GM12878 (cell line): ENCODE results near the gene SPAST. TPM values are rescaled to one million over a fixed set of nuclear protein-coding genes. Genes with fewer than 3 reads are reported as not detected.

Source experiments
- ATAC-seq: fragments of 200-7000 bp; cut with Tn5 transposase; 3 replicates; pipeline ENCODE4 v1.9.1; 2020; ENCODE audit warnings: mild to moderate bottlenecking, moderate library complexity
- BruUV-seq: library from RNA; stranded (reverse); fragments of 400-500 nt; replicated peaks from 2 replicates; lab custom pipeline; 2021; lab: Mats Ljungman, UMichigan
- CTCF ChIA-PET: fragments of 300-600 bp; sonication (Branson Sonifier 250); formaldehyde crosslinking; extraction: SDS; loops from one replicate; lab custom pipeline; 2021; ENCODE audit warnings: inconsistent platforms; lab: Yijun Ruan, JAX
- POLR2A ChIA-PET: fragments of 350-600 bp; formaldehyde crosslinking; extraction: SDS; loops from one replicate; lab custom pipeline; 2021; ENCODE audit warnings: inconsistent platforms; lab: Charles Lee
- RAD21 ChIA-PET: fragments of 300-600 bp; sonication (Branson Sonifier 250); formaldehyde crosslinking; loops from one replicate; lab custom pipeline; 2023; ENCODE audit warnings: antibody characterized with exemption; ENCODE audit not compliant: unreplicated experiment; lab: Charles Lee
- SMC1A ChIA-PET: fragments of 300-600 bp; sonication (Branson Sonifier 250); formaldehyde crosslinking; loops from one replicate; lab custom pipeline; 2023; ENCODE audit not compliant: unreplicated experiment, uncharacterized antibody; lab: Charles Lee
- DNase-seq: peaks from one replicate; pipeline ENCODE4 v3.0.0-alpha.2; 2011; ENCODE audit warnings: low read depth, low spot score
- FAIRE-seq: peaks from 3 replicates; lab custom pipeline; 2011; peaks lifted over from hg19 to GRCh38; lab: Jason Lieb, UNC
- H2AFZ ChIP-seq: 2 replicates; pipeline ENCODE4 v1.6.0; 2011; ENCODE audit warnings: low read depth, low read length, control low read depth; ENCODE audit not compliant: control insufficient read depth
- H3K27ac ChIP-seq: 2 replicates; pipeline ENCODE4 v1.5.1; 2011; ENCODE audit warnings: control low read depth; ENCODE audit not compliant: control insufficient read depth, insufficient read depth
- H3K27me3 ChIP-seq, 2 experiments: replicated peaks in 1 of 2; 2 replicates each; pipeline versions ENCODE4 v1.6.0 to v1.6.1; 2011; ENCODE audit warnings: low read length in 1 of 2; ENCODE audit not compliant: control insufficient read depth in 2 of 2, insufficient read depth in 2 of 2
- H3K36me3 ChIP-seq, 2 experiments: 2 replicates each; pipeline ENCODE4 v1.5.1; 2011; ENCODE audit warnings: low read length in 1 of 2; ENCODE audit not compliant: control insufficient read depth in 2 of 2, insufficient read depth in 2 of 2
- H3K4me1 ChIP-seq: 2 replicates; pipeline ENCODE4 v1.6.1; 2011; ENCODE audit warnings: mild to moderate bottlenecking, low read length, moderate library complexity, mixed read lengths; ENCODE audit not compliant: control insufficient read depth, insufficient read depth
- H3K4me2 ChIP-seq: 2 replicates; pipeline ENCODE4 v1.6.0; 2011; ENCODE audit warnings: control low read depth; ENCODE audit not compliant: control insufficient read depth, insufficient read depth
- H3K4me3 ChIP-seq: fragments of 200-600 bp; sonication (generic); 2 replicates; pipeline ENCODE4 v1.5.1; 2016
- H3K79me2 ChIP-seq: 2 replicates; pipeline ENCODE4 v1.6.0; 2011; ENCODE audit warnings: low read length; ENCODE audit not compliant: control insufficient read depth, insufficient read depth
- H3K9ac ChIP-seq: 2 replicates; pipeline ENCODE4 v1.8.0; 2011; ENCODE audit warnings: low read length, control low read depth, mixed read lengths; ENCODE audit not compliant: control insufficient read depth, insufficient read depth
- H3K9me3 ChIP-seq: replicated peaks from 3 replicates; pipeline ENCODE4 v1.5.1; 2011; ENCODE audit warnings: mild to moderate bottlenecking, low read length; ENCODE audit not compliant: control insufficient read depth, insufficient read depth
- H4K20me1 ChIP-seq: 2 replicates; pipeline ENCODE4 v1.6.0; 2011; ENCODE audit not compliant: control insufficient read depth, insufficient read depth
- CBFB ChIP-seq: IDR thresholded peaks from 2 replicates; pipeline ENCODE4 v1.6.1; 2016; ENCODE audit warnings: antibody characterized with exemption, low read depth
- EED ChIP-seq: sonication (generic); IDR thresholded peaks from 2 replicates; pipeline ENCODE4 v1.6.1; 2016; ENCODE audit warnings: antibody characterized with exemption, low read depth
- FOS ChIP-seq: IDR thresholded peaks from 3 replicates; pipeline ENCODE4 v1.6.1; 2011; ENCODE audit warnings: borderline replicate concordance; ENCODE audit not compliant: insufficient read length; ENCODE audit errors: extremely low read depth
- IKZF2 ChIP-seq, 2 experiments: fragments of 450-650 bp; IDR thresholded peaks; 2 replicates each; pipeline ENCODE4 v1.6.1; 2017; ENCODE audit warnings: mild to moderate bottlenecking in 2 of 2, moderate library complexity in 2 of 2
- MEF2B ChIP-seq: fragments of 450-650 bp; IDR thresholded peaks from 2 replicates; pipeline ENCODE4 v1.6.1; 2018; ENCODE audit warnings: mild to moderate bottlenecking, moderate library complexity; ENCODE audit not compliant: partially characterized antibody, poor library complexity, severe bottlenecking
- NFYA ChIP-seq: IDR thresholded peaks from 2 replicates; pipeline ENCODE4 v1.6.1; 2011; ENCODE audit warnings: low read depth, mild to moderate bottlenecking, low read length, improper control_type of control experiment, borderline replicate concordance
- RFX5 ChIP-seq: IDR thresholded peaks from 2 replicates; pipeline ENCODE4 v1.6.1; 2011; ENCODE audit warnings: low read depth, low read length, improper control_type of control experiment
- RUNX3 ChIP-seq: IDR thresholded peaks from 2 replicates; pipeline ENCODE4 v1.6.1; 2012; ENCODE audit warnings: low read length, inconsistent platforms
- SMC3 ChIP-seq: IDR thresholded peaks from 2 replicates; pipeline ENCODE4 v1.6.1; 2011; ENCODE audit warnings: low read length, improper control_type of control experiment, borderline replicate concordance
- WGBS: methylation state at CpG from one replicate; pipeline ENCODE4 v1.1.6; 2016; ENCODE audit warnings: low lambda C conversion rate; ENCODE audit not compliant: insufficient replicate concordance, insufficient coverage; ENCODE audit errors: missing lambda C conversion rate; 5-methylcytosine and 5-hydroxymethylcytosine counted together
- in situ Hi-C: fragments of 300-500 bp; cut with MboI; formaldehyde crosslinking; loops from 9 replicates; pipeline ENCODE4 v1.14.3; 2018; ENCODE audit warnings: mixed read lengths
- intact Hi-C: fragments of 100-400 bp; cut with micrococcal nuclease; formaldehyde crosslinking; loops from one replicate; pipeline ENCODE4 v1.14.2; 2022; ENCODE audit not compliant: unreplicated experiment
- polyA plus RNA-seq, 11 experiments: library from polyadenylated mRNA; depleted of rRNA in 4 of 11; unstranded in 6 of 11; stranded (reverse) in 5 of 11; fragments of >200 nt; fragmentation: Nextera tagmentation in 4 of 11; fragmentation: Illumina TruSeq in 1 of 11; extraction: Ambion mirVana in 4 of 11; extraction: Trizol in 1 of 11; gene quantifications; 1 replicate in 1 of 11; 2 replicates in 10 of 11; pipeline versions ENCODE4 v1.2.1 to v1.2.3, GENCODE V29; 2011 to 2016; ENCODE audit warnings: inconsistent platforms in 2 of 11, missing spikeins in 2 of 11, low read depth in 1 of 11
- total RNA-seq, 4 experiments: library from RNA; depleted of rRNA in 3 of 4; stranded (reverse); fragments of >200 nt in 3 of 4; fragmentation: Illumina TruSeq in 1 of 4; extraction: Trizol in 1 of 4; gene quantifications; 2 replicates each; pipeline versions ENCODE4 v1.2.1 to v1.2.3, GENCODE V29; 2013 to 2021

Gene SPAST
- total and polyA plus RNA-seq, 10 of the 15 experiments (the other 5 are each of a cell fraction or from before 2014, with no cell fraction given) = 4.3 to 21.3 (median 10.0) TPM

DNA sequence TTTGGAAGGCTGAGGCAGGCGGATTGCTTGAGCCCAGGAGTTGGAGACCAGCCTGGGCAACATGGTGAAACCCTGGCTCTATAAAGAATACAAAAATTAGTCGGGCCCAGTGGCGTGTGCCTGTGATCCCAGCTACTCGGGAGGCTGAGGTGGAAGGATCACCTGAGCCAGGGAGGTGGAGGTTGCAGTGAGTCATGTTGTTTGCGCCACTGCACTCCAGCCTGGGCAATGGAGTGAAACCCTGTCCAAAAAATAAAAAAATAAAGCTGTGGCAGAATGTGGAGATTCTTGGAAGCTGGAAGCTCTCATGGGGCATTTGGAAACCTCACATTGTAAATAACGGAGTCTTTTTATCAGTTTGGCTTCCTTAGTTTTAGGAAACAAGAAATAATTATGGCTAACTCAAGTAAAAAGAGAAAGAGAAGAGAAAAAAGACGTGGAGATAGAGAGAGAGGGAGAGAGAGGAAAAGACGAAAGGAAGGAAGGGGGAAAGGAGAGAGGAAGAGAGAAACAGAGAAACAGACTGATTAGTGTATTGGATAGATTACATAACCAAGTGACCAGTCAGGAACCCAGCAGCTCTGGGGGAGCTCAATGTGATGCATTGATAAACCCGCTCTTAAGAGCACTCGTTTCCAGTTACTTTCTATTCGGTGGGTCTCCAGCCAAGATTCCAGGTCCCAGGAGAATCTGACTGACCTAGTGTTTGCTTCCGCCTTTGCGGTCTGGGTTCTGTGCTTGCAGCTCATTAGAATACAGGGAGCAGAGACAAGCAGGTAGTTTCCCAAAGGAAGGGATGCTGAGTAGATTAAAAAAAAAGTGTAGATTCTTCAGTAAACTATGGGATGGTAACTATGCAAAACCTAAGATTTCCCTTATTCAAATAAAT is 1.1 kb upstream of the SPAST start:
- 31% methylated on average over 13 of the region's 13 CpGs for WGBS
- no peaks in the 10 kb centered on the region for H3K36me3 ChIP-seq
- in situ Hi-C loops = no loop called here
- no peaks in the 10 kb centered on the region for H3K9me3 ChIP-seq
- CTCF ChIA-PET = interaction anchor here (0.6 to 3.8 kb wide), 7 partner anchors 16 to 793 kb away, joined by 3 to 29 read pairs (median 3); partner anchors contain the start of gene DPY30
- peak in 1 of 2 experiments; percentile 8; a peak in 2 of 4 replicates for TF ChIP-seq IKZF2 (IDR thresholded peaks at IDR 0.05)
- no peak for TF ChIP-seq SMC3
- no peak for TF ChIP-seq RFX5
- peak; percentile 11; the same call in 1 of the 2 replicates for TF ChIP-seq CBFB
- 0 out of 2 replicates have a peak, but pooled peaks have one; percentile 15 for TF ChIP-seq EED
- no peak for TF ChIP-seq FOS
- peak; percentile 9 for TF ChIP-seq MEF2B
- TF ChIP-seq RUNX3 = peak; percentile 66
- no peak for TF ChIP-seq NFYA
- TF ChIP-seq, all 136 proteins: peak for 5
- no peaks in the 10 kb centered on the region for H3K27me3 ChIP-seq
- ChIA-PET SMC1A (interaction anchor here (0.7 to 2.3 kb wide), 7 partner anchors 7 to 103 kb away, joined by 3 to 14 read pairs (median 3); partner anchors contain the start of genes DPY30 and SLC30A6), POLR2A (interaction anchor here (1.3 to 3.8 kb wide), 5 partner anchors 10 to 103 kb away, joined by 4 to 31 read pairs (median 8); partner anchors contain the start of genes DPY30 and SLC30A6), RAD21 (interaction anchor here (0.6 to 4.1 kb wide), 5 partner anchors 22 to 314 kb away, joined by 3 to 39 read pairs (median 4); partner anchors contain the start of gene DPY30)
- no peak overlapping the region for H3K27ac ChIP-seq
- H2AFZ ChIP-seq = peak overlapping the region; percentile 95
- peak overlapping the region; percentile 87 for H3K4me3 ChIP-seq
- no peaks in the 10 kb centered on the region for H4K20me1 ChIP-seq
- peak overlapping the region; percentile 99 for H3K4me2 ChIP-seq
- no TSS peak for BruUV-seq
- intact Hi-C loops = loop anchor here (5.0 kb wide), 2 partner anchors 105 kb away; partner anchors contain the start of gene SLC30A6
- peak overlapping the region; percentile 81 for H3K9ac ChIP-seq
- peaks cover 8% of the 10 kb centered on the region for H3K79me2 ChIP-seq
- FAIRE-seq = no peak
- ATAC-seq = no peak
- no peak for DNase-seq
- peaks cover 11% of the 10 kb centered on the region; the same call in 1 of the 2 replicates for H3K4me1 ChIP-seq
